ENCODE measurements around the gene ARSB.

DNA sequence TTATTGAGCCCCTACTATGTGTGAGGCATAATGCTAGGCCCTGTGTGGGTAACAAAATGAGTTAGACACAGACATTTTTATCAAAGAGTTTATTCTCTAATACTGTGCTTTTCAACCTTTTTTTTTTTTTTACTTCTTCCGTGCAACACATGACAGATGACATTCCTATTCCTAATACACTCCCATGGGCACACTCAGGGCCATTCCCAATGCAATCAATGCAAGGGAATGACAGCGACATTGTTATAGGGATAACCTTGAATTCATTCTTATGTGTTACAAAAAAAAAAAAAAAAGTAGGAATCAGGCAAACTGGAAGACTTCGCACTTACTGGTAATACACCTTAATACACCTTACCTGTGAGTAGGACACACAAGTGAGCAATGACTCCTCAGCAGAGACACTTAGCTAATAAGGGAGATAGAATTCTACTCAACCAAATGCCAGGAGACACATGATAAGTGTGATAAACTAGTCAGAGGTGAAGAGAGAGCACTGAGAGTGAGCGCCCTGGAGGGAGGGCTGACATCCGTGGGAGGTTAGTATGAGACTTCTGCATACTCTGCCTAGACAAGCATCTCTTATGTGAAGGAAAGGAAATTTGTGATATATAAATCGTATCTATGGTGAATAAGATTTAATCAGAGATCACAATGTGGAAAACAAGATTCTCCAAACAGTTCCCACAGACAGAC is 21.0 kb upstream of the ARSB start:
- TF ChIP-seq POLR2A (IDR thresholded peaks at IDR 0.05) (no peak), POLR2AphosphoS5 (IDR thresholded peaks at IDR 0.05) (no peak)
- TF ChIP-seq, protein P1, sequence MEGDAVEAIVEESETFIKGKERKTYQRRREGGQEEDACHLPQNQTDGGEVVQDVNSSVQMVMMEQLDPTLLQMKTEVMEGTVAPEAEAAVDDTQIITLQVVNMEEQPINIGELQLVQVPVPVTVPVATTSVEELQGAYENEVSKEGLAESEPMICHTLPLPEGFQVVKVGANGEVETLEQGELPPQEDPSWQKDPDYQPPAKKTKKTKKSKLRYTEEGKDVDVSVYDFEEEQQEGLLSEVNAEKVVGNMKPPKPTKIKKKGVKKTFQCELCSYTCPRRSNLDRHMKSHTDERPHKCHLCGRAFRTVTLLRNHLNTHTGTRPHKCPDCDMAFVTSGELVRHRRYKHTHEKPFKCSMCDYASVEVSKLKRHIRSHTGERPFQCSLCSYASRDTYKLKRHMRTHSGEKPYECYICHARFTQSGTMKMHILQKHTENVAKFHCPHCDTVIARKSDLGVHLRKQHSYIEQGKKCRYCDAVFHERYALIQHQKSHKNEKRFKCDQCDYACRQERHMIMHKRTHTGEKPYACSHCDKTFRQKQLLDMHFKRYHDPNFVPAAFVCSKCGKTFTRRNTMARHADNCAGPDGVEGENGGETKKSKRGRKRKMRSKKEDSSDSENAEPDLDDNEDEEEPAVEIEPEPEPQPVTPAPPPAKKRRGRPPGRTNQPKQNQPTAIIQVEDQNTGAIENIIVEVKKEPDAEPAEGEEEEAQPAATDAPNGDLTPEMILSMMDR (IDR thresholded peaks at IDR 0.05) = no peak

All from breast epithelium (tissue), 3 donors.